GM18861 (cell line): Measurements from ENCODE around the gene ATP8A2.
"Not testable (repeated sequence)": the region's sequence is repeated elsewhere in the genome, so short reads cannot be mapped to it uniquely, and the experiment has no call there.

Source experiments
- ATAC-seq: cut with Tn5 transposase; IDR thresholded peaks from one replicate; pipeline ENCODE4 v1.9.1; 2021; ENCODE audit not compliant: unreplicated experiment

ATP8A2 gene

DNA sequence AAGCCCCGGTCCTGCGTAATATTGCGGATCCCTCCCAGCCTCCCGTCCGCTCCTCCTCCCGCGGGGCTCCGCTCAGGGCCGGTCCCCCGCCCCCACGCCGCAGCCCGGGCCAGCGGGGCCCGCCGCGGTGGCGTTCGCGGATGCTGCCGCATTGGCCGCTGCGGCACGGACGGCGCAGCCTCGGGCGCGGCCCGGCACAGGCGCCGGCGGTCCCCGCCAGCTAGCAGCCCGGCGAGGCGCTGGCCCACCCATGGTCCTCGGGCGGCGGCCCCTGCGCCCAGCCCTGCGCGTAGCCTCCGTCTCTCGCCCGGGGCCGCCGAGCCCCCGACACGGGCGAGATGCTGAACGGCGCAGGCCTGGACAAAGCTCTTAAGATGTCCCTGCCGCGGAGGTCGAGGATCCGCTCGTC lies at the start of gene ATP8A2:
ATP8A2 (plus strand) TSS at position 100 of the 409 bp plus-strand sequence; CDS start at position 339, 239 bp downstream.
- ATAC-seq: no peak

DNA sequence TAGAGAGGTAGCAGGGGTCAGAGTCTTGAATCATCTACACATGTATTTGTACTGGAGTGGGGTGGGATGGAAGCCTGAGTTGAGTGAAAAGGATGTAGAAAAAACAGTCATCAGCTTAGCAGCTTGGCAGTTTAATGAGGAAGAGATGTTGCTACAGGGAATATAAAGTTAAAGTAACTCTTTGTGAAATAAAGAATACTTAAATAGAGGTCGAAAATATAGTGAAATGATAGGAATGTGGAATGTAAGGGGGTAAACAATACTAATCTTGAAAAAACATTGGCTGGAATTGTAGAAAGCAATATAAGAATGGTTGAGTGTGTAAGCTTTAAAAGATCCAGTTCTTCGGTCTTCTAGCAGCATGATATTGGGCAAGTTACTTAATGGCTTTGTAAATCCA lies 47.7 kb upstream of the ATP8A2 start:
- no peak for ATAC-seq

- ATAC-seq: no peak
Measured at GRCh38 chr13:25329706-25330105, 42.1 kb upstream of the ATP8A2 start.

GRCh38 chr13:25330541-25330940 lies 41.2 kb upstream of the ATP8A2 start:
- no peak for ATAC-seq

- no peak for ATAC-seq
Measured at GRCh38 chr13:25335856-25336255, 35.9 kb upstream of the ATP8A2 start.

GRCh38 chr13:25345576-25345975 lies 26.2 kb upstream of the ATP8A2 start:
- ATAC-seq: no peak

DNA sequence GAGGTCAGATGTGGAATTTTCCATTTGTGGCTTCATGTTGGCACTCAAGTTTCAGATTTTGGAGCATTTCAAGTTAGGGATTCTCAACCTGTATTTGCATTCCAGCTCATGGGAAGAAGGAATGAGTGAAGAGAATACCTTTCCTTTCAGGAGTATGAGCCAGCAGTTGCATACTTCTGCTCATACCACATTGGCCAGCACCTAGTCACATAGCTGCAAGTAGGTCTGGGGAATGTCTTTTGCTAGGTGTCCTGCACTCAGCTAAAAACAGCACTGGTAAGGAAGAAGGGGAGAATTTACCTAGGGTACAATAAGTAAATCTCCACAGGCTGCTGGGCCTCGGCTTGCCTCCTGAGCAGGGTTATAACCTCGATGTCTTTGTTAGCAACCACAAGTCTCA lies 24.6 kb upstream of the ATP8A2 start:
- ATAC-seq: no peak

DNA sequence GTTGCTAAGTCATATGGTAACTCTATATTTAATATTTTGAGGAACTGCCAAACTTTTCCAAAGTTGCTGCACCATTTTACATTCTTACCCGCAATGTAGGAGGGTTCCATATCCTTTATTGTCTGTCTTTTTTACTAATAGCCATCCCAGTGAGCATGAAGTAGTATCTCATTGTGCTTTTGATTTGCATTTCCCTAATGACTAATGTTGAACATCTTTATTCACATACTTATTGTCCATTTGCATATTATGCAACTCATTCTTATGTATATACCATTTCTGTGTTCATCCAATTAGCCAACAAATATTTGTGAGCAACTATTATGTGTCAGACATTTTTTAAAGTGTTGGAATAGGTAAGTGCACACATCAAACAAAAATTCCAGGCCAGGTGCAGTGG lies 20.4 kb upstream of the ATP8A2 start:
- ATAC-seq: no peak

- ATAC-seq: no peak
Measured at GRCh38 chr13:25352230-25352629, 19.5 kb upstream of the ATP8A2 start.

GRCh38 chr13:25352806-25353205 lies 19.0 kb upstream of the ATP8A2 start:
- ATAC-seq: no peak

- ATAC-seq: no peak
Measured at GRCh38 chr13:25353344-25353743, 18.4 kb upstream of the ATP8A2 start.

- no peak for ATAC-seq
Measured at GRCh38 chr13:25354377-25354776, 17.4 kb upstream of the ATP8A2 start.

GRCh38 chr13:25360443-25360842 lies 11.3 kb upstream of the ATP8A2 start:
- ATAC-seq: not testable (repeated sequence)

DNA sequence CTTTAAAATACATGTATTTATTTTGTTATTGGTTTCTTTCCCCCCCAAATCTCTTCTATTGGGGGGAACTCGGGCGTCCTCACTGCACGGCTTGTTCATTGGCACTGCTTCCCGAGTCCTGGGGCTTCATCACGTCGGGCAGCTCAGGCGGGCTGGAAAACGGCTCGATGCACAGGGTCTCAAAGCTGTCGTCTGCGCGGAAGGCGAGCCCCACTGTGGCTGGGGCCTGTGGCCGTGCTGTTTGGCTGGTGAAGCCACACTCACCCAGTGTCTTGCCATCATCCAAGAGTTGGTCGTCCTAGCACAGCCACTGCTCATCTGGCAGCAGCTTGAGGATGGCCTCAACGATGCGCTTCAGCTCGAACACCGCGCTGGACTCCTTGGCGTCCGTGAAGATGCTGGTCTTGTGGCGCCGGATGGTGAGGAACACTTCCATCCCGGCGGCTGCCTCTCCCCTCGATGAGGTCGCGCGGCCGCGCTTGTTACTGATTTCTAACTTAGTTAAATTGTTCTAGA lies 6.0 kb upstream of the ATP8A2 start:
- no peak for ATAC-seq

DNA sequence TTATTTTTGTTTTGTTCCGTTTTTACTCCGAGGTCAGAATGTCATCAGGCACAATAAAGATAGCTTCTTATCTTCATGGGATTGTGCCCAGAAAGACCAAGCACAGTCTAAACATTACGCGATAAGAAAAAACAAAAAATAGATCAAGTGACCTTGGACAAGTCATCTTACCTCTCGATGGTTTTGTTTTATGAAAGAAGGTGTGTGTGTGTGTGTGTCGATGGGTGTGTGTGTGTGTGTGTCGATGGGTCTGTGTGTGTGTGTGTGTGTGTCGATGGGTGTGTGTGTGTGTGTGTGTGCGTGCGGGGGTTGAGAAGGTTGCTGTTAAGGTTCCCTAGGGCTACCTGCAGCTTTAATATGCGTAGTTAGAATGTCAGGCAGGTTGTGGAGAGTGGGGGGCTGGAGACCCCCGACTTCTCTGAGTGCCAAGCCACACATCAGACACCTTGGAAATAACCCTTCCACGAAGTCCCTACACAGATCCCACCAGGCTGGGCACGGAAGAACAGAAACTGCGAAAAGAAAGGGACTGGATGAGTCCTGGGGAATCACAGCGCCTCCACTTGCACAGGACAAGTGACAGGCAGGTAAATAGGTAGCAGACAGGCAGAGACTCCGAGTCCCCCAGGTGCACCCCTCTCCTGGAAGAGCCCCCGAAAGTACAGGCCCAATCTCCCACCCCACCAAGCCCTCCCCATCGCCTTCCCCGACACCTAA lies 458 bp upstream of the ATP8A2 start:
- no peak for ATAC-seq

DNA sequence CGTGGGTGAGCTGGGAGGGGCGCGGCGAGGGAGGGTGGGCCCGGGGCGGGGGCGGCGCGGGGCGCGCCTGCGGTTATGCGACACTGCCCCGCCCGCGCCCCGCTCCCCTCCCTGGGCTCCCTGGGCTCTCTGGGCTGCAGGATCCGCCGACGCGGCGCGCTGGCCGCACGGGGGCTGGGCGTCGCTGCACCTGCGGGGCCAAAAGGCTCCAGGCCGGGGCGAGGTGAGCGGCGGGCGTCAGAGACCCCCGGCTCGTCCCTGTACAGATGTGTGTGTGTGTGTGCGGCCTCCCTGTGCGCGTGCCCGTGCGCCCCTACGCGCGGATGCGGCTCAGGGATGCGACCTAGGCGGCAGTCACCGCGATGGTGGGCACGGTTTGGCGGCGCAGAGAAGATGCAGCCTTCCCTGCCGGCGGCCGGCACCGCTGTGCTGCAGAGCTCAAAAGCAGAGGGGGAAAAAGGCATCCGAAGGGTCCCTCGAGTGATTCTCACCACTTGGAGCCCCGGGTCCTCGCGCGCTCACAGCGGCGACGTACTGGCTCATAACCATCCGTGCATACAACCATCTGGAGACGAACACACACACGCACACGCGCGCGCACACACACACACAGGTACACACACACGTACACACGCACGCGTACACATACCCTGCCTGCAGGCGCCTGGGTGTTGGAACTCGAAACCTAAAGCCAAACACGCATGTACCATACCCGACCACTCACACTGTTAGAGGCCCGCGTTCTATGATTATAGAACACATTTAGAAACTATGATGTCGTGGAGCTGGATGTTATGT lies 709 bp downstream of the ATP8A2 start:
- ATAC-seq: no peak

DNA sequence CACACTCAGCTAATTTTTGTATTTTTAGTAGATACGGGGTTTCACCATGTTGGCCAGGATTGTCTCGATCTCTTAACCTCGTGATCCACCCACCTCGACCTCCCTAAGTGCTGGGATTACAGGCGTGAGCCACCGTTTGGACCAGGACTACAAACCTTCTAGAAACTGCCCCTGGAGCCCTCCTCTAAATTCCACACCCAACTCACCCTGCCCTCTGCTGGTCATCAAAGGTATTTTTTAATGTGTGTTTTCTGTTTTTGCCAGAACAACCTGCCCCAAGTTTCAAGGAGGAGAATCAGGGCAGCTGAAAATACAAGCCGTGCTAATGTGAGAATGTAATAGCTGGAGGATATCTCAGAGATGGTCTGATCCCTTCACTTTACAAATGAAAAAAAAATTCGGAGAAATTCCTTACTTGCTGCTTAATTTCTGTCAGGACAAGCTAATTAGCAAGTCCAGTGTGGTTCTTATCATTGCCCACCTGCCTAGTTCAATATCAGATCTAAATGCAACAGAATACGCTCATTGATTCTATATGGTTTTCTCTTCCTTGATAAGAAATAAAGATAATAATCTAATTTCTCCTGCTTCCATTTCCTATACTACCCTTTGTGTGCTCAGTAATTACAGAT lies 4.1 kb downstream of the ATP8A2 start:
- no peak for ATAC-seq

GRCh38 chr13:25377244-25377962 lies 5.6 kb downstream of the ATP8A2 start:
- no peak for ATAC-seq

DNA sequence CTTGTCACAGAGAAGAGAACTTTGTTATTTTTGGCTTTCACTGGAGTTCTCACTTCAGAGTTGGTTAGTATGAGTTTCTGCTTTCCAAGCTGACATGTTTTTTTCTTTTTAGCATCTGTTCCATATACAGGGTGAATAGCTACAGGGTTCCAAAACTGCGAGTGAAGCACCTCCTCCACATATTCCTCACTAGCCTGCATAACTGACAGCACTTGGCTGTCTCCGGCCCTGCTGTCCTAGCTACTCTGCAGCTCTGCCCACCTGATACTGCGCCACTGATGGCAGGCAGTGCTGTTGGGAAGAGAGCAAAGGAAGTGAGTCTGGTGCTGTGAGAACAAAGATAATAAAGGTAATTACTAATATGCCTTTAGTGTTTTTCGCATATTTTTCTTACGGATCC lies 6.8 kb downstream of the ATP8A2 start:
- ATAC-seq: no peak

DNA sequence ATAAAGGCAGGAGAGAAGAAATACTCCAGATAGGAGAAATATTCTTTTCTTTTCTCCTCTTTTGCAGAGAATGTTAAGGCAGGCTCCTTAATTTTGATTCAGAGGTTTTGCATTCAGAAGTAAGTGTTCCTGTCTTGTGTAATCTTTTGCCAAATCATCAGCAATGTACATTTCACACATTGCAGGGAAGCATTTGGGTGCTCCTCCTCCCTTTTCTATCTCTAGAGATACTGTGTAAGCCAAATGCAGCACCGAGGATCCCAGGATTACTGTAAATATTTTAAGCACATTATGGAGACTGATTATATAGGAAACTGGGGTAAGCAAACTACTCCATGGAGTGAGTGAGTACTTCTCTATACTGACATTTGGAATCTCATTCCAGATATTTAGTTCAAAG lies 7.2 kb downstream of the ATP8A2 start:
- ATAC-seq: no peak

DNA sequence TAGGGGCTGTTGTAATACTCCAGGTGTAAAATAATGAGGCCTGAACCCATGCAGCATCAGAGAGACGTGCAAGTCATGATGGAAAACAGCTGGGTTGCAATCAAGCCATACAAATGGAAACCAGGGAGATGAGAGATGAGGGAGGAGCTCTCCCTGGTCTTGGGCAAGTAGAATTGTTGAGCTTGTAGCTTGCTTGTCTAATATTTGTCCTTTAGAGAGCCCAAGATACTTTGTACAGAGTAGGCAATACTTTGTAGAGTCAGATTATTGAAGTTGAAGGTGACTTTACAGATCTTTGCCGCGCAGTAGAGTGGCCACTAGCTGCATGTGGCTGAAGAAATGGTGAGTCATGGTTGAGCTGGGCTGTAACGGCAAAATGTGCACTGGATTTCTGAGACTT lies 8.3 kb downstream of the ATP8A2 start:
- no peak for ATAC-seq
